RPMI7951 (cell line): Measurements from ENCODE around the gene CD99. TPM values are rescaled to one million over a fixed set of nuclear protein-coding genes. Genes with fewer than 3 reads are reported as not detected.
"Not testable (repeated sequence)": the region's sequence is repeated elsewhere in the genome, so short reads cannot be mapped to it uniquely, and the experiment has no call there.

Experiments used
- DNase-seq: peaks from one replicate; pipeline ENCODE4 v3.0.0-alpha.2; 2012; ENCODE audit warnings: low read depth
- total RNA-seq: library from RNA; depleted of rRNA; stranded (reverse); fragments of >200 nt; shearing (Covaris generic); gene quantifications from 2 replicates; pipeline ENCODE4 v1.2.3, GENCODE V29; 2014

Gene CD99
- total RNA-seq, 1 experiment from 2014 or later, result 519 TPM

DNA sequence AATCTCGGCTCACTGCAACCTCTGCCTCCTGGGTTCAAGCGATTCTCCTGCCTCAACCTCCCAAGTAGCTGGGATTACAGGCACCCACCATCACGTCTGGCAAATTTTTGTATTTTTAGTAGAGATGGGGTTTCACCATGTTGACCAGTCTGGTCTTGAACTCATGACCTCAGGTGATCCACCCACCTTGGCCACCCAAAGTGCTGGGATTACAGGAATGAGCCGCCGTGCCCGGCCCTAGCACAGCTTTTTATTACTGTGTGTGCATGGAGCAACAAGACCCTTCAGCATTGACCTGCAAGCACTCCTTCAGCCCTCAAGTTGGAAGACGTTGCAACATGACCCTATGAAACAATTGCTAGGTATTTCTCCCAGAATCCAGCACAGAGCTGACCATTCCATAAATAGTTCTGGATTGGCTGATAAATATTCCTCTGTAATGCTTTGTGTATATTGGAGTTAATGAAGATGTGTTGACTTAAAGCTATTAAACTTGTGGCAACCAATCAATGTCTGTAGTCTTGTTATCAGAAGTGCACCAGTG, 15.4 kb upstream of the CD99 start:
- not testable (repeated sequence) for DNase-seq

- peak; percentile 42 for DNase-seq
Measured at GRCh38 chrX:2676794-2677675, 14.1 kb upstream of the CD99 start.

DNA sequence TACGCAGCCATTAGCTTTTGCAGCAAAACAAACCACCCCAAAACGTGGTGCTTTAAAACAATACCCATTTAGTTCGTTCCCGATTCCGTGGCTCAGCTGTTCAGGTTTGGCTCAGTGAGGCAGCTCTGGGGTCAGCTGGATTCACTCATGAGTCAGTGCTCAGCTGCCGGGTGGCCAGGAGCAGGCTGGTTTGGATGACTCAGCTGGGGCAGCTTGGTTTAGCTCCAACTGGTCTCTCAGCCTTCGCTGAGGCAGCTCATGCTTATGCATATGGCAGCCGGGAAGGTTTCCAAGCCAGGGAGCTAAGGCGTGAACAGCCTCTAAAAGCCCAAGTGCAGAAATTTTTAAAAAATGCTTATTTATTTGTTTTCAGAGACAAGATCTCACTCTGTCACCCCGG, 13.3 kb upstream of the CD99 start:
- DNase-seq, result peak; percentile 96

DNA sequence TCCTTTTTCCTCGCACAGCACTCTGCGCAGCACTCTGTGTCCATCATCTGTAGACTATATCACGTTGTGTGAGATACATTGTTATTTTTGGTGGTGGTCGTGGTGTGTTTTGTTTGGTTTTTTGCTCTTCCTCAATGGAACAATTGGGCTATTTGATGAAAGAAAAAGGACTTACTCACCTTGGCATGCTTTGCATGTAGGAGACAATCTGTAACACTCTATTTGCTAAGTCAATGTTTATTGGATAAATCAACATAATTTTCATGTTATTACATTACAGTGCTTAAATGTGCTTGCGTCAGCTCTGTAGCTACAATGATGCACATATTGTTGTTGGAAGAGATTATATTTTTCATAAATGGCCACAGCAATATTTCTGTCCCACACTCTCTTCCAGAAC, 12.5 kb upstream of the CD99 start:
- DNase-seq, result no peak

DNA sequence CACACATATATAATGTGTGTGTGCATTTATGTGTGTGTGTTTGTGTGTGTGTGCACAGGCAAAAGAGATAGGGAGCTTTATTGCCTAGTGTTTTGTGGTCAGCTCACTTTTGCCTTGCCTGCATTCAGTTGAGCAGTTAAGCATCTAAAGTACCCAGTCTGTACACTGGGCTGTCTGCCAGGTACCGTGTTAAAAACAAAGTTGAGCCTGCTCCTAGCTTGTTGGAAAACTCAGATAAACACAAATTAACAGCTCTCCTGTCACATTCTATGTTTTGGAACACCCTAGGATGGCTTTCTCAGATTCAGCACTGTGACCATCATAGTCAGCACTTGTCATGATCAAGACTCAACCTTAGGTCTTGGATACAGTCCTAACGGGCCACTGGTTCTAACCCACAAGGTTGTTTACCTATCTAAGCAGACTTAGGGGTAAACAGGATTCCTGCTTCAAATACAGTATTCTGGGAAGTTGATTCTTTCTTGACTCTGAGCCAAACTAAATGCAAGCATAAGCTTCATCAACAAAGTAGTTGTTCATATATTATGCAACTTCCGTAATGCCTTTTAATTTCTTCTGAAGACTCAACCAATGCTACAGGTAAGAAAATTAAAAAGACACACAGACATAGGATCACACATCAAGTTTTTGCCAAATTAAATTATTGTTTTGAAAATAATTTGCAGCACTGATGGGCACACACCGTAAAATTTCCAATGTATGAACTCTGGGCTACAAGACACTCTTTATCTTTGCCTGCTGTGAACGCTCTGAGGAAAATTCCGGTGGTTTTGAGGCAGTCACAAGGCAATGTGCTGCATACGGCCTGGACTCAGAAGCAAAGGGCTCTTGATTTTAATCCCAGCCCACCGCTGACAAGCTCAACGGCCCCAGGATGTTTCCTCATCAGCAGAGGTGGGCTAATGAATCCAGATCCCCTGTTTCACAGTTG, 11.3 kb upstream of the CD99 start:
- peak; percentile 49 for DNase-seq

DNA sequence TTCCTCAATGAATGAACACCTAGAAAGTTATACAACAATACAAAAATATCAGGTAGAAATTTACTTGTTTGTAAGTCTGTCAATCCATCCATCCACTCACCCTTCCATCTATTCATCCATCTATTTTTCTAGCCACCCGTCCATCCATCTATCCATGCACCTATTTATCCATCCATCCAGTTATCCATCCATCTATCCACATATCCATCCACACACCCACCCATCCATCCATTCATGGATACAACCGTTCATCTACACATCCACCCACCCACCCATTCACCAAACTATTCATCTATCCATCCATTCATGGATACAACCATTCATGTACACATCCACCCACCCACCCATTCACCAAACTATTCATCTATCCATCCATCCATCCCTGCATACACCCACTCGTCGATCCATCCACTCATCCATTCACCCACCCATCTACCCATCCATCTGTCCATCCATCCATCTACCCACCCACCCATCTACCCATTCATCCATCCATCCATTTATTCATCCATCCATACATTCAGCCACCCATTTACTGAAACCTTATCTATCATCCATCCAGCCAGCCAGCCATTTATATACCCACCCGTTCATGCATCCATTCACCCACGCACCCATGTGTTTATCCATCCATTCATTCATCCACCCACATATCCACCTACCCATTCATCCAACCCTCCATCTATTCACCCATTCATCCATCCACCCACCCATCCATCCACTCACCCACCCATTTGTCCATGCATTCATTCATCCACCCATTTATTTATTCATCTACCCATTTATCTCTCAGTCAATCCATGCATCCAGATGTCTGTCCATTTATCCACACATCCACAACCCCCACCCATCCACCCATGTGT, 10.4 kb upstream of the CD99 start:
- no peak for DNase-seq

DNA sequence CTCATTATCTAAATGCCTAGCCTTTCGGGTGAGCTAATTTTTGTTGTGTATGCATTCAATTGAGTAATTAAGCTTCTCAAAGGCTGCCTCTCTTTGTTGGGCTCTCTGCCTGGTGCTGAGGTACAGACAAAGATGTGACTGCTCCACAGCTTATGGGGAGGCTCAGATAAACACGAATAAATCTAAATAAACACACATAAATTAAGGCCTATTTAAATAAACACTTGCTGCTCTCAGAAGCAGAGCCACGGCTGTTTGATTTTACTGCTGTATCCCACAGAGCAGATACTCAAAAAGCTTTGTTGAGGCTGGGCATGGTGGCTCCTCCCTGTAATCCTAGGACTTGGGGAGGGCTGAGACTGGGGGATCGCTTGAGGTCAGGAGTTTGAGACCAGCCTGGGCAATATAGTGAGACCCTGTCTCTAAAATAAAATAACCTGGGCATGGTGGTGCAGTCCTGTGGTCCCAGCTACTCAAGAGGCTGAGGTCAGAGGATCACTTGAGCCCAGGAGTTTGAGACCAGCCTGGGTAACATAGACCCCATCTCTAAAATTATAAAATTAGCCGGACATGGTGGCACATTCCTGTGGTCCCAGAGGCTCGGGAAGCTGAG, 8.4 kb upstream of the CD99 start:
- DNase-seq, result no peak

- no peak for DNase-seq
Measured at GRCh38 chrX:2684256-2684655, 6.8 kb upstream of the CD99 start.

GRCh38 chrX:2685886-2686285, 5.2 kb upstream of the CD99 start:
- no peak for DNase-seq

DNA sequence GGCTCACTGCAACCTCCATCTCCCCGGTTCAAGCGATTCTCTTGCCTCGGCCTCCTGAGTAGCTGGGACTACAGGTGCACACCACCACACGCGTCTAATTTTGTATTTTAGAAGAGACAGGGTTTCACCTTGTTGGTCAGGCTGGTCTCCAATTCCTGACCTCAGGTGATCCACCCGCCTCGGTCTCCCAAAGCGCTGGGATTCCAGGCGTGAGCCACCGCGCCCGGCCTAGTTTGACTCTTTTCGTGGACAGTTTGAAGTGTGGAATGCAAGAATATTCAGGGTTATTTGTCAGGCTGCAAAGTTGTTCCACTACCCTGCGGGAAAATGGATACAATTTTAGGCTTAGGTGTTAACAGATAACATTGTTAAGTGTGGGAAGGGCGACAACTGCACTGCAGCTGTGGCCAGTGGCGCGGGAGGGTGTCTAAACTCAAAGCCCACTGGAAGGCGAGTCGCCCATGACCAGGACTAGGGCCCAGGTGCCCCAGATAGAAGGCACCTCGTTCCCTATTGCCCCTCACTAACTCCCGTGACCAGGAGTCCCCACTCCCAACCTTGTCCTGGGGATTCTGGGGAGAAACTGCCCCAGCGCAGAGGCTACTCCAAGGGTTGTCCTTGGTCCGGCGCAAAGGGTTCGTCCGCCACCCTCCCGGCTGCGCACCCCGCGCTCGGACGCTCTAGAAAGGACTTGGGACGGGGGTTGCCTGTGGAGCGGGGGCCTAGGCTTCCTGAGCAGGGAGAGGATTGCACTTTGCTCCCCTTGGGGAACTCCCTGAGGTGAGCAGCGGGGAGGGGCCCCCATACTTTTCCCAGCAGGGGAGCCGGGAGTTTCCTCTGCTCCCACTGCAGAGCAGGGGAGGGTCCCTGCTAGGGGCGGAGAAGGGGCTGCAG, 1.1 kb upstream of the CD99 start:
- DNase-seq, result no peak

DNA sequence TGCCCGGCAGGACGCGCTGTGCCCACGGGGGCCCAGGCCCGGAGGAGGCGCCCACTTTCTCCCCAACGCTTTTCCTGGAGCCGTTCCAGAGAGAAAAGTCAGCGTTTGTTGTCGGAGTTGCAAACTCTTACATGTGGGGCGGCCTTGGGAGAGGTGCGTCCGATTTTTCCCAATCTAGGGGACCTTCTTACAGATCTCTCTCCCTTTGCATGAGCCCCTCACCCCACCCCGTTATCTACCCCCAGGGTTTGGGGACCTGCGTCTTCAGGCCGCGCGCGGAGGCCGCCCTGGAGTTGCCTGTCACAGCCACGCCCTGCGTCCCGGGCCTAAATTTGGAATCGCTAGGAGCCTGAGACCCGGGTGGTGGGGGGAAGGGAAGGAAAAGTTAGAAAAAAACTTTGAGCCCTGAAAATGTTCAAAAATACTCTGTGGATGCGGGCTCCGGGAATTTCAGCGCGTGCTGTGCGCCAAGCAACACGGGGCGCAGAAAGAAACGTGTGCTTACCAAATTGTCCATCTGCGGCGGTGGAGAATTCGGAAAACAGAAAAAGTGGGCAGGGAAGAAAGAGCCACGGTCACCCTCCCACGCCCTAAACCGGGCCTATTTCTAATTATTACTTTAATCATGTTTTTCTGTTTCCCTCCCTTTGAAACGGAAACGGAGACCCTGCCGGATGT, 587 bp downstream of the CD99 start:
- peak; percentile 51 for DNase-seq

DNA sequence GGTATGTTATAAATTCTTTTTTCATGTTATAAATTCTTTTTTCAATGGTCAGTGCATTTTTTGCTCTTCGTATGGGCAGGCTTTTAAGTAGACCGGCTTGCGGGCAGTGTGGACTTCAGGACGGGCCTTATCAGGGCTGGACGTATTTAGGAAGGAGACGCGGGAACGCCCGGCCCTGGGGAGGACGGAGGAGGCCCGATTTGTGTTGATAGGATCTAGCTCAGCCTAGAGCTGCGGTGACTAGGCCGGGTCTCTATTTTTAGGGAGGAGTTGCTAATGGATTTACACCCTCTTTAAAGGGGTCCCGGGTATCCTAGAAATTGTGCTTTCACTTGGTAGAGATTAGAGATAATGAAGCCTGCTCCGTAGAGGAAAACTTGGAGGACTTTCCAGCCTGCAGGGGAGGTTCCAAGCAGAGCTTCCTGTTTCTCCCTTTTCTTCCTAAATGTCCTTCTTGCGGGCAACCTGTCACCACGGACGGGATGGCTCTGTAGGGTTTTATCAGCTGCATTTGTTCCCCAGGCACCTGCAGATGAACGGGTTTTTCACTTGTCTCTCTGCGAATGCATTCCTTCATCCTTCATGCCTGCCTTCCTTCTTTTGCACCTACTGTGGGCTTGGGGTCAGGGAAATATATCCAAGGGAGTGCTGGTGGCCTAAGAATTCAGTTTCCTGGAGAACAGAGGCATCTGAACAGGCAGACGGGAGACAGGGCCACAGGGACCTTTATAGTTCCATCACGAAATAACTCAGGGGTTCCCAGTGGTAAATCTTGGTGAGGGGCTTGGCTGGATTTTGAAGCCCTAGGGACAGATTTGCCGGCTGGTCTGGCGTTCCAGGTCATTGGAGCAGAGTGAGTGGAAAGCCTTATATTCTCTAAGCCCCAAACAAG, 1.4 kb downstream of the CD99 start:
- peak; percentile 63 for DNase-seq

DNA sequence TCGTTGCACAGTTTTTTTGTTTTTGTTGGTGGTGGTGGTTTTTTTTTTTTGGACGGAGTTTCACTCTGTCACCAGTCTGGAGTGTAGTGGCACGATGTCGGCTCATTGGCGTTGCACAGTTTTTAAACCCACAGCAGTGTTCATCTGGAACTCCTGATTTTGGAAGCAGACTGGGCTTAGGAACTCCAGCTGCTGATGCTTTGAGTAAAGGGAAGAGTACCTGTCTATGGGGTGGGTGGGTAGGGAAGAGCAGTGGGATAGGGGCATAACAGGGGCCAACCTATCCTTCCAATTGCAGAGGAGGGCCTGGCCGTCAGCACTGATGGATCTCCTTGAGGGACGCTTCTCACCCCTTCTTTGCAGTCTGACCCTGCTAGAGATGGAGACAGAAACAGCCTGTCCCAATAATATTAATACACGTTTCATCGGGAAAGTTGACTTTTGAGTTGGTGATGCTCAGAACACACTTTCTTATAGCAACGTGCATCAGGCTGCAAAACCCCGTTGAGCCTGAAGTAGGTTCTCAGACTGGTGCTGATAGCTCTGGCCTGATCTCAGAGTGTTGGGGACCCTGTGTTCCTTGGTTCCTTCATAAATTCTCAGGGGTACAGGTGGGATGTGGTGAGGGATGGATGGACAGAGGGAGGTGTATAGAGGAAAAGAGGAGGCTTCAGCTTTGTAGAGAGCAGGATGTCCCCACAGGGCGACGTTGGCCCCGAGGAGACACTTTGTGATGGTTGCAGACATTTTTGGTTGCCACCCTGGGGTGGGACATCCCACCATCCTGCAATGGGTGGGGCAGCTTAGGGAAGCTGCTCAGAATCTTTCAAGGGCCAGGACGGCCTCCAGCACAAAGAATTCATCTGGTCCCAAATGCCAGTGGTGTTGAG, 2.3 kb downstream of the CD99 start:
- no peak for DNase-seq

DNA sequence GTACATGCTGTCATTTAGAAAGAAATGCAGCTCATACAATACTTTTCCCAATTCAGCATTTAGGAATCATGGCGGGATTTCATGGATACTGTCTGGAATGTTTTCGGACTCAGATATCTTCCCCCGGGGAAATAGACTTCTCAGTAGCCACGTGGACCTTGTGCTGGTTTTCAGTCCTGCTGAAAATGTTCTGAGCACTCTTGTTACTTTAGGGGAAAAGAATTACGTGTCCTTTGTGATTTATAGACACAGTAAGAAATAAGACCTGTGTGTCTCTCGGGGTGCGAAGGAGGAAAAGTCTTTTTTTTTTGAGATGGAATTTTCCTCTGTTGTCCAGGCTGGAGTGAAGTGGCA, 3.8 kb downstream of the CD99 start:
- no peak for DNase-seq

DNA sequence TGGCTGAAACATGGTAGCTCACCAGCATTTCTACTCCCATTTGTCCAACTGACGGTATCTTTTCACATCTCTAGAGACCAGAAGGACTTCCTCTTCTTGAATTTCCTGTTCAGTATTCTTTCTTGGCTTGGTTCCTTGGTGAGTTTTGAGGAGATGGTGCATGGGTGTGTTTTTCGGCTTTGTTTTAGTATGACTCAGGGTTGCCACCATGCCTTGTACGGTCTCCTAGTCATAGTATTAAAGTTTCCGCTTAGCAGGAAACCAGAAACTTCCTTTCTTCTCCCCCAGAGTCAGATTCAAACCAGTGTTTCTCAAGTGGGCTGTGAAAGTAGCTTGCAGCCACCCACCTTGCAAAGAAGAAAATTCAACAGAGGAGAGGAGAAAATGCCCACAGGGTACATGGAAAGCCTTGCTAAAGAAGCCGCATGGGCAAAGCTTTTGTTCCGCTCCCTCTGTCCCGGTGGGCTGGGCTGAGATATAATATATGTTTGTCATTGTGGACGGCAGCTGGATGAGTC, 5.7 kb downstream of the CD99 start:
- peak; percentile 94 for DNase-seq

- peak; percentile 38 for DNase-seq
Measured at GRCh38 chrX:2697306-2697705, 6.2 kb downstream of the CD99 start.

DNA sequence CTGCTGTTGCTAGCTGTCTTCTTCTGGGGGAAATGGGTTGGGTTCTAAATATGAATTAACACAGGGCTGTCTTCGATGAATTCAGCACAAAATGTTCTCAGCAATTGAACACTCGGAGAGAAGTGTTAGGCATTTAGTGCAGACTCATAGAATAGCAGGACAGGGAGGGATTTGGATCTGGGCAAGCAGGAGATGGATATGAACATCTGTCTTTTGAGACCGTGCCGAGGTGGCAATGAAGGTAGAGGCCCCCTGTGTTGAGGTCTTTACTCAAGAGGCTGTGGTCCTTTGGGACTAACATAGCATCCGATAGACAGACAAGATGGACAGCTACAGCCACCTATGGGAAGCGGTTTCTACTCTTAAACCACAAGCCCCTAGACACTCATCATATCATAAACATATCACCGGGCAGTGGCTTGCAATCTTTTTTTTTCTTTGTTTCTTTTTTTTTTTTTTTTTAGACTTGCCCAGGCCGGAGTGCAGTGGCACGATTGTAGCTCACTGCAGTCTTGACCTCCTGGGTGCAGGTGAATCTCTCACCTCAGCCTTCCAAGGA, 6.7 kb downstream of the CD99 start:
- DNase-seq, result no peak
